Muscle layer of duodenum (tissue), 2 donors: ENCODE measurements around the gene PLA2G7.
"Not testable (repeated sequence)": the region's sequence is repeated elsewhere in the genome, so short reads cannot be mapped to it uniquely, and the experiment has no call there.

Experiments used
- H3K27ac ChIP-seq: one replicate; pipeline ENCODE4 v1.7.0; 2013; ENCODE audit warnings: mild to moderate bottlenecking, low read length
- H3K27me3 ChIP-seq: one replicate; pipeline ENCODE4 v1.7.0; 2013; ENCODE audit warnings: low read depth, mild to moderate bottlenecking, control low read depth, low read length
- H3K36me3 ChIP-seq, 2 donors: one replicate each; pipeline ENCODE4 v1.7.0; 2013; ENCODE audit warnings: low read length in 2 of 2, control low read depth in 1 of 2, mild to moderate bottlenecking in 1 of 2; ENCODE audit not compliant: insufficient read depth in 2 of 2, control insufficient read depth in 1 of 2
- H3K4me1 ChIP-seq, 2 donors: one replicate each; pipeline ENCODE4 v1.7.0; 2013; ENCODE audit warnings: low read length in 2 of 2, mild to moderate bottlenecking in 2 of 2, control low read depth in 1 of 2, moderate library complexity in 1 of 2; ENCODE audit not compliant: insufficient read depth in 2 of 2, control insufficient read depth in 1 of 2
- H3K4me3 ChIP-seq, 2 donors: one replicate each; pipeline ENCODE4 v1.7.0; 2013; ENCODE audit warnings: low read length in 2 of 2, low read depth in 1 of 2, mild to moderate bottlenecking in 1 of 2
- H3K9me3 ChIP-seq, 2 donors: one replicate each; pipeline ENCODE4 v1.7.0; 2013; ENCODE audit warnings: low read length in 2 of 2, control low read depth in 1 of 2, mild to moderate bottlenecking in 1 of 2; ENCODE audit not compliant: control insufficient read depth in 1 of 2
- donor health status: healthy.

The PLA2G7 gene

GRCh38 chr6:46745973-46746372 lies 10.8 kb upstream of the PLA2G7 start:
- H3K9me3 ChIP-seq: no peaks in the 10 kb centered on the region
- H3K27me3 ChIP-seq: no peaks in the 10 kb centered on the region
- H3K36me3 ChIP-seq: no peaks in the 10 kb centered on the region
- H3K27ac ChIP-seq: no peak overlapping the region
- no peak overlapping the region for H3K4me3 ChIP-seq
- no peaks in the 10 kb centered on the region for H3K4me1 ChIP-seq

GRCh38 chr6:46744159-46744725 lies 9.1 kb upstream of the PLA2G7 start:
- not testable (repeated sequence) for H3K36me3 ChIP-seq, H3K4me1 ChIP-seq, H3K9me3 ChIP-seq, H3K27ac ChIP-seq, H3K4me3 ChIP-seq, H3K27me3 ChIP-seq

- no peaks in the 10 kb centered on the region for H3K9me3 ChIP-seq
- H3K4me3 ChIP-seq: no peak overlapping the region
- H3K36me3 ChIP-seq: no peaks in the 10 kb centered on the region
- H3K4me1 ChIP-seq: no peaks in the 10 kb centered on the region
- no peaks in the 10 kb centered on the region for H3K27me3 ChIP-seq
- H3K27ac ChIP-seq: no peak overlapping the region
Observed at GRCh38 chr6:46743425-46744158, 8.4 kb upstream of the PLA2G7 start.

DNA sequence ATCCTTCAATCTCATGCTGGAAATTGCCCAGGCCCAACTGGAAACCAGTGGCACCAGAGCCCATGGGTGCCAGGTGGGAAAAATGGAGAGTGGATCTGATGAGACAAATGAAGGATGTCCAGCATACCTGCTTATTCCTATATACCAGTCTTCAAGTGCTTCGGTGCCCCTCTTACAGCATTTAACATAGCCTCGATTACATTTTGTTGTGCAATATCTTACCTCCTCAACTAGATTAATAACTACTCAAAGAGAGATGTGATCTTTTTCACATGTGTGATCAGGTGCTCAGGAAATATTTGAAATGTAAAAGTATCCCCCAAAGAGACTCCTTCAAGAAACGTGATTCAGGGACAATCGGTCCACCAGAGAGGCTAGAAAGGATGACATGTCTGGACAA lies 6.7 kb upstream of the PLA2G7 start:
- Histone ChIP-seq H3K9me3 (no peaks in the 10 kb centered on the region), H3K27me3 (no peaks in the 10 kb centered on the region), H3K27ac (no peak overlapping the region)

DNA sequence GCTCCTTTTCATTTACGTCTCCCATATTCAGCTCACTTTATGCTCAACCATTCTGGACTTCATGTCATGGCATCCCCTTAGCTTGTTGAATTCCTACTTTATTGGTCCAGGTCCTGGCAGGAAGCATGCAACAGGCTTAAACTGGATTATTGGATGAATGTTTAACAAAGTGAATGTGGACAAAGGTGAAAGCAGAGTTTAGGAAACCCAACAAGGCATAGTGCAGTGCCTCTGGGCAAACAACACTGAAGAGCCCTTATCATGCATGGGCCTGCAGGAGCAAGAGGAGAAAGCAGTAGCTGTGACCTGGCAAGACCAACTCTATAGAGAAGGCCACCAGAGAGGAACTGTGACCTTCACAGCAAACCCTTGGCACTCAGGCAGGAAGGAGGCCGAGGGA lies 6.3 kb upstream of the PLA2G7 start:
- Histone ChIP-seq H3K27me3 (no peaks in the 10 kb centered on the region), H3K4me3 (no peak overlapping the region), H3K9me3 (no peaks in the 10 kb centered on the region), H3K36me3 (no peaks in the 10 kb centered on the region), H3K27ac (no peak overlapping the region), H3K4me1 (no peaks in the 10 kb centered on the region)

More for the DNA sequence above, 6.7 kb upstream of the PLA2G7 start:
- Histone ChIP-seq H3K36me3 (no peaks in the 10 kb centered on the region), H3K4me1 (no peaks in the 10 kb centered on the region), H3K4me3 (no peak overlapping the region)

DNA sequence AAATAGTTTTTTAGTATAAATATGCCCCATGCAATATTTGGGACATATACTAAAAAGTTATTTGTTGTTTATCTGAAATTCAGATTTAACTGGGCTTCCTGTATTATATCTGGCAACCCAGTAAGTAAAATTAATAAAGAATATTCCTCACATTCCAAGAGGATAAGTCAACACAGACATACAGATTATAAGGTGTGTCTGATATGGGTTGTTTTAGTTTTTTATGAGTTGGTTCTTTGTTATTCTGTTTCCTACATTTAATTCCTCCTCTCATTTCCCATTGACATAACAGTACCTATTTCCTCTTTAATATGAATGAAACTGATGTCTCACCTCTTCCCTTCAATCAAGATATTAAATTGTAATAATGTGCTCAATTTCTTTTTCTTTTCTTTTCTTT lies 1.7 kb upstream of the PLA2G7 start:
- H3K4me3 ChIP-seq: no peak overlapping the region
- no peaks in the 10 kb centered on the region for H3K36me3 ChIP-seq
- peaks cover 3% of the 10 kb centered on the region for H3K27me3 ChIP-seq
- no peaks in the 10 kb centered on the region for H3K9me3 ChIP-seq
- H3K27ac ChIP-seq: no peak overlapping the region
- peaks cover 0 to 7% of the 10 kb centered on the region in 2 donors for H3K4me1 ChIP-seq

GRCh38 chr6:46735720-46736031 lies 501 bp upstream of the PLA2G7 start:
- peak overlapping the region; percentile 44 to 88 for H3K4me3 ChIP-seq
- H3K9me3 ChIP-seq: no peaks in the 10 kb centered on the region
- H3K27me3 ChIP-seq: peaks cover 3% of the 10 kb centered on the region
- H3K36me3 ChIP-seq: no peaks in the 10 kb centered on the region
- H3K4me1 ChIP-seq: peaks cover 0 to 7% of the 10 kb centered on the region in 2 donors
- H3K27ac ChIP-seq: no peak overlapping the region

GRCh38 chr6:46733341-46733801 lies 1.8 kb downstream of the PLA2G7 start:
- no peak overlapping the region for H3K27ac ChIP-seq
- no peaks in the 10 kb centered on the region for H3K9me3 ChIP-seq
- peaks cover 0 to 7% of the 10 kb centered on the region in 2 donors for H3K4me1 ChIP-seq
- no peak overlapping the region for H3K4me3 ChIP-seq
- H3K36me3 ChIP-seq: no peaks in the 10 kb centered on the region
- H3K27me3 ChIP-seq: peaks cover 3% of the 10 kb centered on the region

DNA sequence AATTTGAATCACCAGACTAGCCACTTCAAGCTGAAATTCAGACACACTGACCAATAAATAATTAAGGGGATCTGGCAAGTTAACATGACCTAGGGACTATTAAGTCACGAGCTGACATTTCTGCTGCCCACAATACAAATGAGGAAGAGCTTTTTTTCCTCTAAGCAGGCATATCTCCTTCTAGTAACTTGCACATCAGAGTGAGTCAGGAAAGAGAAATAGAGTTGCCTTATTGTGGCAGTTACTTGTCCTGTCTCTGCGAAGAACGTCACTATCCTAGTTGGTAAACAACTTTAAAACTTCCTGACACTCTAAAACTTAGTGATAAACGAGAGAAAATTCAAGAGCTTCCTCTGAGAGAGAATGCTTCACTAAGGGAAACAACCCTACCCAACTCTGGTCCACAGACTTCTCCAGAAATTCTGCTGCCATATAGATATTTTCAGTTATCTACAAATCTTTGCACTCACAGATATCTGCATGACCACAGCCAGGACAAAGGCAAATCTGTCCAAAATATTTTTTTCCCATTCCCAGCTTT lies 4.2 kb downstream of the PLA2G7 start:
- Histone ChIP-seq H3K9me3 (no peaks in the 10 kb centered on the region), H3K27ac (no peak overlapping the region), H3K4me3 (no peak overlapping the region), H3K4me1 (peaks cover 0 to 7% of the 10 kb centered on the region in 2 donors), H3K36me3 (no peaks in the 10 kb centered on the region), H3K27me3 (peaks cover 3% of the 10 kb centered on the region)

- no peaks in the 10 kb centered on the region for H3K27me3 ChIP-seq
- no peaks in the 10 kb centered on the region for H3K36me3 ChIP-seq
- H3K4me3 ChIP-seq: no peak overlapping the region
- H3K27ac ChIP-seq: no peak overlapping the region
- H3K9me3 ChIP-seq: no peaks in the 10 kb centered on the region
- H3K4me1 ChIP-seq: no peaks in the 10 kb centered on the region
Observed at GRCh38 chr6:46729787-46730326, 5.3 kb downstream of the PLA2G7 start.

DNA sequence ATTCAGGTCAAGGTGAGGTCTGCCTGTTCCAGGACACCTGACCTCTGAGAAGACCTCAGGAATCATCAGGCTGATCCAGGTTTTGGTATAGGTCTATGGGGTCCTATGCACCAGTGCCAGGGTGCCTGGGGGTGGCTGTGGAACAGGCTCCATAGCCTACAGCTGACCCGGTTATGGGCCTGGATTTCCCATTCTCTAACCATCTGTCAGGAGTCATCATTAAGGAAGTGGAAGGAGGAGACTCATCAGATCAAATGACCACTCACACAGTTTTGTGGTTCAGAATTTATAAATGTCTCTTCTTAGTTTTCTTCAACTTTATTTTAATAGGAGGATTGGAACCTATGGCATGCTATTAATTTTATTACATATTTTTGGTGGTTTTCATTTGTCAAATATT lies 14.8 kb downstream of the PLA2G7 start:
- Histone ChIP-seq H3K36me3 (no peaks in the 10 kb centered on the region), H3K4me3 (no peak overlapping the region), H3K27ac (no peak overlapping the region), H3K4me1 (no peaks in the 10 kb centered on the region), H3K9me3 (no peaks in the 10 kb centered on the region), H3K27me3 (no peaks in the 10 kb centered on the region)
